HepG2 (cell line): ENCODE results near the gene HEPACAM. TPM values are rescaled to one million over a fixed set of nuclear protein-coding genes. Genes with fewer than 3 reads are reported as not detected.
A peak's percentile ranks its signal among the peaks of the same experiment; 100 is the strongest.

ENCODE experiments used
- ATAC-seq: fragments of 200-7000 bp; cut with Tn5 transposase; 3 replicates; pipeline ENCODE4 v1.9.1; 2020; ENCODE audit warnings: mild to moderate bottlenecking, moderate library complexity
- BruUV-seq: library from RNA; stranded (reverse); fragments of 400-500 nt; replicated peaks from 2 replicates; lab custom pipeline; 2021; lab: Mats Ljungman, UMichigan
- CTCF ChIA-PET: fragments of 300-600 bp; formaldehyde crosslinking; extraction: SDS; loops from one replicate; lab custom pipeline; 2021; ENCODE audit warnings: low total read pairs, inconsistent platforms, low intra/inter-chr PET ratio; lab: Yijun Ruan, JAX
- POLR2A ChIA-PET: fragments of 350-600 bp; sonication (Branson Sonifier 250); formaldehyde crosslinking; loops from one replicate; lab custom pipeline; 2020; ENCODE audit warnings: antibody characterized with exemption, inconsistent platforms; lab: Yijun Ruan, JAX
- DNase-seq: peaks from one replicate; pipeline ENCODE4 v3.0.0-alpha.2; 2015; ENCODE audit warnings: low spot score
- FAIRE-seq: peaks from 3 replicates; lab custom pipeline; 2011; peaks lifted over from hg19 to GRCh38; lab: Jason Lieb, UNC
- H2AFZ ChIP-seq: one replicate; pipeline ENCODE4 v1.6.1; 2011; ENCODE audit warnings: low read length, inconsistent platforms
- H3K27ac ChIP-seq: fragments of 300-600 bp; 3 replicates; pipeline ENCODE4 v1.8.0; 2011; ENCODE audit warnings: mixed run types, mild to moderate bottlenecking, mixed read lengths, low read length, inconsistent platforms; ENCODE audit not compliant: insufficient read depth; ENCODE audit errors: extremely low read length
- H3K27me3 ChIP-seq, 2 experiments: fragments of 200-600 bp in 1 of 2; 2 replicates in 1 of 2; 3 replicates in 1 of 2; pipeline versions ENCODE4 v1.6.0 to v1.8.0; 2011; ENCODE audit warnings: low read length in 2 of 2, mild to moderate bottlenecking in 2 of 2, moderate library complexity in 2 of 2, inconsistent platforms in 1 of 2; ENCODE audit not compliant: insufficient read depth in 2 of 2, control insufficient read depth in 1 of 2
- H3K36me3 ChIP-seq, 2 experiments: fragments of 200-600 bp in 1 of 2; replicated peaks in 1 of 2; 2 replicates in 1 of 2; 3 replicates in 1 of 2; pipeline versions ENCODE4 v1.5.1 to v1.8.0; 2011; ENCODE audit warnings: low read length in 2 of 2, inconsistent platforms in 1 of 2; ENCODE audit not compliant: insufficient read depth in 2 of 2, control insufficient read depth in 1 of 2
- H3K4me1 ChIP-seq: 2 replicates; pipeline ENCODE4 v1.5.1; 2012; ENCODE audit warnings: low read length, inconsistent platforms; ENCODE audit not compliant: insufficient read depth
- H3K4me2 ChIP-seq: 2 replicates; pipeline ENCODE4 v1.6.0; 2011; ENCODE audit warnings: low read depth, low read length, inconsistent platforms
- H3K4me3 ChIP-seq, 3 experiments: fragments of 200-600 bp in 1 of 3; sonication (generic), shearing (Covaris generic) in 1 of 3; replicated peaks in 1 of 3; 2 replicates each; pipeline ENCODE4 v1.5.1; 2011 to 2016; ENCODE audit warnings: low read length in 3 of 3, inconsistent platforms in 2 of 3, low read depth in 2 of 3, mild to moderate bottlenecking in 2 of 3, control low read depth in 1 of 3, mixed read lengths in 1 of 3; ENCODE audit not compliant: insufficient read depth in 1 of 3
- H3K79me2 ChIP-seq: one replicate; pipeline ENCODE4 v1.6.1; 2011; ENCODE audit warnings: low read length, inconsistent platforms; ENCODE audit not compliant: insufficient read depth
- H3K9ac ChIP-seq: 2 replicates; pipeline ENCODE4 v1.6.0; 2011; ENCODE audit warnings: mild to moderate bottlenecking, low read depth, low read length, inconsistent platforms; ENCODE audit not compliant: insufficient read depth
- H3K9me3 ChIP-seq: 2 replicates; pipeline ENCODE4 v1.5.1; 2012; ENCODE audit warnings: mild to moderate bottlenecking, low read length
- H4K20me1 ChIP-seq: 2 replicates; pipeline ENCODE4 v1.6.0; 2011; ENCODE audit warnings: inconsistent platforms, mild to moderate bottlenecking, low read length, moderate library complexity; ENCODE audit not compliant: insufficient read depth
- FOSL2 ChIP-seq: sonication (generic); formaldehyde crosslinking; IDR thresholded peaks from 2 replicates; pipeline ENCODE4 v1.4.0; 2020; ENCODE audit warnings: missing genetic modification reagents
- SIX1 ChIP-seq: sonication (generic); formaldehyde crosslinking; IDR thresholded peaks from 2 replicates; pipeline ENCODE4 v1.4.0; 2020; ENCODE audit warnings: missing genetic modification reagents, borderline replicate concordance
- SOX5 ChIP-seq: IDR thresholded peaks from 2 replicates; pipeline ENCODE4 v1.6.1; 2016; ENCODE audit warnings: borderline replicate concordance
- SRF ChIP-seq: IDR thresholded peaks from 2 replicates; pipeline ENCODE4 v1.6.1; 2011; ENCODE audit warnings: mild to moderate bottlenecking, low read depth, low read length, moderate library complexity
- ZBTB38 ChIP-seq: sonication (generic); formaldehyde crosslinking; IDR thresholded peaks from 2 replicates; pipeline ENCODE4 v1.5.1; 2020; ENCODE audit warnings: mild to moderate bottlenecking, missing genetic modification reagents
- ZNF589 ChIP-seq: sonication (generic); formaldehyde crosslinking; conservative IDR thresholded peaks from 2 replicates; pipeline ENCODE4 v1.8.0; 2022; ENCODE audit warnings: mild to moderate bottlenecking, moderate library complexity, missing genetic modification reagents
- ZNF790 ChIP-seq: sonication (generic); formaldehyde crosslinking; IDR thresholded peaks from 2 replicates; pipeline ENCODE4 v1.8.0; 2022; ENCODE audit warnings: missing genetic modification reagents, mild to moderate bottlenecking, borderline replicate concordance
- WGBS: methylation state at CpG from one replicate; pipeline ENCODE4 v1.1.6; 2017; ENCODE audit warnings: low lambda C conversion rate; 5-methylcytosine and 5-hydroxymethylcytosine counted together
- in situ Hi-C: cut with HindIII; loops from 2 replicates; pipeline ENCODE4 v1.10.0; 2017; ENCODE audit warnings: low pct_unique_long_range_greater_than_20kb; ENCODE audit not compliant: extremely low pct_ligation_motif_present
- intact Hi-C: fragments of 100-400 bp; cut with micrococcal nuclease; formaldehyde crosslinking; loops from one replicate; pipeline ENCODE4 v1.10.0; 2022; ENCODE audit not compliant: unreplicated experiment
- polyA plus RNA-seq, 8 experiments: library from polyadenylated mRNA; depleted of rRNA in 3 of 8; stranded (reverse) in 7 of 8; unstranded in 1 of 8; fragments of >200 nt; fragmentation: Illumina TruSeq in 4 of 8; extraction: Trizol in 4 of 8; gene quantifications; 2 replicates each; pipeline versions ENCODE4 v1.2.1 to v1.2.3, GENCODE V29; 2011 to 2016; ENCODE audit warnings: low read depth in 4 of 8, missing spikeins in 1 of 8, mixed read lengths in 1 of 8; ENCODE audit not compliant: insufficient read depth in 1 of 8
- total RNA-seq, 5 experiments: library from RNA; depleted of rRNA; stranded (reverse); fragments of >200 nt; fragmentation: Illumina TruSeq; extraction: Trizol; gene quantifications; 2 replicates each; pipeline ENCODE4 v1.2.3, GENCODE V29; 2016; ENCODE audit warnings: low read depth in 1 of 5

Gene HEPACAM
- total and polyA plus RNA-seq, 2 of the 13 experiments (the other 11 are each of a cell fraction or from before 2014, with no cell fraction given), result 66.9 to 121 TPM

- Histone ChIP-seq H3K79me2 (no peaks in the 10 kb centered on the region), H3K4me2 (no peak overlapping the region), H3K9me3 (no peaks in the 10 kb centered on the region), H3K27me3 (peaks cover 0 to 20% of the 10 kb centered on the region in 2 experiments; a peak in 1 of 5 replicates), H4K20me1 (no peaks in the 10 kb centered on the region), H2AFZ (no peak overlapping the region), H3K9ac (no peak overlapping the region), H3K36me3 (no peaks in the 10 kb centered on the region), H3K27ac (no peak overlapping the region), H3K4me3 (no peak overlapping the region), H3K4me1 (peaks cover 32% of the 10 kb centered on the region)
- WGBS, result 73% methylated on average over 1 of the region's 1 CpG
- no peak for TF ChIP-seq SRF
- no TSS peak for BruUV-seq
- no peak for FAIRE-seq
- no peak for DNase-seq
- in situ Hi-C loops, result no loop called here
- POLR2A ChIA-PET, result no interaction called here
- intact Hi-C loops, result loop anchor here (5.0 kb wide), 1 partner anchor 35 kb away; the partner anchor contains the start of gene HEPACAM
- no peak for ATAC-seq
- CTCF ChIA-PET, result no interaction called here
Measured at GRCh38 chr11:124902616-124903015, 33.2 kb downstream of the HEPACAM start.

GRCh38 chr11:124900464-124900863, 35.4 kb downstream of the HEPACAM start:
- Histone ChIP-seq H3K9ac (no peak overlapping the region), H3K36me3 (no peaks in the 10 kb centered on the region), H4K20me1 (no peaks in the 10 kb centered on the region), H3K79me2 (no peaks in the 10 kb centered on the region)
- CTCF ChIA-PET, result no interaction called here
- ATAC-seq, result no peak; the same call in 2 of the 3 replicates
- in situ Hi-C loops, result no loop called here
- intact Hi-C loops, result loop anchor here (5.0 kb wide), 1 partner anchor 37 kb away; the partner anchor contains the start of gene HEPACAM
- 0 out of 2 replicates have a peak, but pooled peaks have one; percentile 13 for TF ChIP-seq SOX5 (CRISPR knock-in tag)
- peak; percentile 67 for TF ChIP-seq FOSL2
- TF ChIP-seq ZNF589, result no peak
- no peak for TF ChIP-seq SIX1
- no peak for TF ChIP-seq ZNF790 (CRISPR knock-in tag)
- no peak for TF ChIP-seq ZBTB38 (CRISPR knock-in tag)
- TF ChIP-seq, all 625 proteins: peak for 2
- DNase-seq (peak; percentile 25), FAIRE-seq (no peak)
- H2AFZ ChIP-seq, result no peak overlapping the region
- no peak overlapping the region for H3K4me3 ChIP-seq
- H3K4me2 ChIP-seq, result peak overlapping the region; percentile 8; the same call in 1 of the 2 replicates
- no TSS peak for BruUV-seq
- WGBS, result 8% methylated on average over 2 of the region's 5 CpGs
- no peaks in the 10 kb centered on the region for H3K9me3 ChIP-seq
- peaks cover 0 to 26% of the 10 kb centered on the region in 2 experiments; a peak in 1 of 5 replicates for H3K27me3 ChIP-seq
- POLR2A ChIA-PET, result no interaction called here
- H3K4me1 ChIP-seq, result peaks cover 54% of the 10 kb centered on the region
- H3K27ac ChIP-seq, result no peak overlapping the region
